Measurements from ENCODE around the gene ZNF302. TPM values are rescaled to one million over a fixed set of nuclear protein-coding genes. Genes with fewer than 3 reads are reported as not detected.
"Not testable (repeated sequence)": the region's sequence is repeated elsewhere in the genome, so short reads cannot be mapped to it uniquely, and the experiment has no call there.

The ZNF302 gene
- total RNA-seq, 4 donors from 2014 or later: 6.0 to 23.5 (median 6.2) TPM

DNA sequence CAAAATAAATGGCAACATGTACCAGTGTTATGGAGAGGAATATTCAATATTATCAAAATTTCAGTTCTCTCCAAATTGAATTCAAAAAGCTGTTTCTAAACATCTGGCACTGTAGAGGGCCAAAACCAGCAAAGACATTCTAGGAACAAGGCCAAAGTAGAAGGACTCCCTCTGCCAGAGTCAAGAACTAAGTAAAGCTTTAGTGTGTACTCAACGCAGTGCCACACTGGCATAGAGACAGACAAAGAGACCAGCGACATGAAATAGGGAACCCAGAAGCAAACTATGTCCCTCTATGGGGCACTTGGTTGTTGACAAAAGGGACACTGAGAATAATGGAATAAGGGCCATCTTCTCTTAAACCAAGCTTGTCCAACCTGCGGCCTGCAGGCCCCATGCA lies 16.1 kb upstream of the ZNF302 start:
- Histone ChIP-seq H3K4me3 (no peak overlapping the region), H3K36me3 (no peaks in the 10 kb centered on the region), H3K27me3 (no peaks in the 10 kb centered on the region), H3K27ac (no peak overlapping the region), H3K4me1 (no peaks in the 10 kb centered on the region), H3K9me3 (no peaks in the 10 kb centered on the region)
- no peak for TF ChIP-seq POLR2A (IDR thresholded peaks at IDR 0.05)
- TF ChIP-seq, protein P1, sequence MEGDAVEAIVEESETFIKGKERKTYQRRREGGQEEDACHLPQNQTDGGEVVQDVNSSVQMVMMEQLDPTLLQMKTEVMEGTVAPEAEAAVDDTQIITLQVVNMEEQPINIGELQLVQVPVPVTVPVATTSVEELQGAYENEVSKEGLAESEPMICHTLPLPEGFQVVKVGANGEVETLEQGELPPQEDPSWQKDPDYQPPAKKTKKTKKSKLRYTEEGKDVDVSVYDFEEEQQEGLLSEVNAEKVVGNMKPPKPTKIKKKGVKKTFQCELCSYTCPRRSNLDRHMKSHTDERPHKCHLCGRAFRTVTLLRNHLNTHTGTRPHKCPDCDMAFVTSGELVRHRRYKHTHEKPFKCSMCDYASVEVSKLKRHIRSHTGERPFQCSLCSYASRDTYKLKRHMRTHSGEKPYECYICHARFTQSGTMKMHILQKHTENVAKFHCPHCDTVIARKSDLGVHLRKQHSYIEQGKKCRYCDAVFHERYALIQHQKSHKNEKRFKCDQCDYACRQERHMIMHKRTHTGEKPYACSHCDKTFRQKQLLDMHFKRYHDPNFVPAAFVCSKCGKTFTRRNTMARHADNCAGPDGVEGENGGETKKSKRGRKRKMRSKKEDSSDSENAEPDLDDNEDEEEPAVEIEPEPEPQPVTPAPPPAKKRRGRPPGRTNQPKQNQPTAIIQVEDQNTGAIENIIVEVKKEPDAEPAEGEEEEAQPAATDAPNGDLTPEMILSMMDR (IDR thresholded peaks at IDR 0.05): no peak
- 71 to 74% methylated on average over 3 of the region's 3 CpGs for WGBS, 2 donors
- intact Hi-C loops (cut with DNase I): no loop called here
- no peak for DNase-seq

- TF ChIP-seq POLR2A (IDR thresholded peaks at IDR 0.05): no peak
- TF ChIP-seq, protein P1 (IDR thresholded peaks at IDR 0.05): peak in 3 of 6 experiments; percentile 10 to 29 (median 24)
- H3K4me1 ChIP-seq: peaks cover 0 to 13% (median 0%) of the 10 kb centered on the region in 3 donors
- no peak overlapping the region for H3K4me3 ChIP-seq
- no peaks in the 10 kb centered on the region for H3K36me3 ChIP-seq
- H3K9me3 ChIP-seq: no peaks in the 10 kb centered on the region
- H3K27me3 ChIP-seq: no peaks in the 10 kb centered on the region
- intact Hi-C loops (cut with DNase I): no loop called here
- H3K27ac ChIP-seq: no peak overlapping the region
- 51 to 56% methylated on average over 5 of the region's 5 CpGs for WGBS, 2 donors
- no peak for DNase-seq
Measured at GRCh38 chr19:34662919-34663318, 14.6 kb upstream of the ZNF302 start.

- Histone ChIP-seq H3K4me1 (peaks cover 0 to 19% (median 0%) of the 10 kb centered on the region in 3 donors), H3K4me3 (no peak overlapping the region), H3K27me3 (no peaks in the 10 kb centered on the region), H3K36me3 (no peaks in the 10 kb centered on the region), H3K27ac (no peak overlapping the region), H3K9me3 (no peaks in the 10 kb centered on the region)
- intact Hi-C loops (cut with DNase I): no loop called here
- 63% methylated on average over 2 of the region's 3 CpGs; no CpG with 5 or more reads in 1 of the 2 donors for WGBS, 2 donors
- TF ChIP-seq, protein P1 (IDR thresholded peaks at IDR 0.05): no peak
- no peak for TF ChIP-seq POLR2A (IDR thresholded peaks at IDR 0.05)
- no peak for DNase-seq
Measured at GRCh38 chr19:34664168-34664567, 13.3 kb upstream of the ZNF302 start.

- TF ChIP-seq, protein P1 (IDR thresholded peaks at IDR 0.05): no peak
- no peak for TF ChIP-seq POLR2A (IDR thresholded peaks at IDR 0.05)
- no peak overlapping the region for H3K4me3 ChIP-seq
- intact Hi-C loops (cut with DNase I): no loop called here
- H3K9me3 ChIP-seq: no peaks in the 10 kb centered on the region
- 80 to 82% methylated on average over 1 to 5 of the region's 6 CpGs for WGBS, 2 donors
- H3K27ac ChIP-seq: no peak overlapping the region
- no peak for DNase-seq
- H3K4me1 ChIP-seq: peaks cover 0 to 21% (median 0%) of the 10 kb centered on the region in 3 donors
- no peaks in the 10 kb centered on the region for H3K27me3 ChIP-seq
- no peaks in the 10 kb centered on the region for H3K36me3 ChIP-seq
Measured at GRCh38 chr19:34664870-34665269, 12.6 kb upstream of the ZNF302 start.

DNA sequence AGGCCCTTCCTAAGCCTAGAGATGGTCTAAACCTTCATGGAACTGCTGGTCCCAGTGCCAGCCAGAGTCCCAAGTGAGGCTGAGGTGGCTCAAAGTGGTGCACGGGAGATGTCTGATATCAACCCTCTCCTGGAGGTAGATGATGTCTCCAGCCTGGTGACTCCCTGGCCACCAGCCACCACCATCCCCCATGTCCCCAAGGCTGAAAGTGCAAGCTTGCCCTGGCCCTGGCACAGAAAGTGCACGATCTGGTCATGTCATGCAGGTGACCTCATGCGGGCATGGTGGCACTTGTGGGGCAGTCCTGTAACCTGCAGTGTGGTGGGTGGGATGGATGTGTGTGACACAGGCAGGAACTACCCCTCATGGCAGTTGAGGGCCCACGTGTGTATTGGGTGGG lies 12.2 kb upstream of the ZNF302 start:
- DNase-seq; intact Hi-C loops (cut with DNase I): not testable (repeated sequence)
- 67% methylated on average over 1 of the region's 4 CpGs; no CpG with 5 or more reads in 1 of the 2 donors for WGBS, 2 donors

More for the DNA sequence above, 12.2 kb upstream of the ZNF302 start:
- not testable (repeated sequence) for H3K4me3 ChIP-seq, H3K27me3 ChIP-seq, H3K9me3 ChIP-seq, H3K27ac ChIP-seq, H3K36me3 ChIP-seq
- peaks cover 0 to 21% (median 0%) of the 10 kb centered on the region in 3 donors for H3K4me1 ChIP-seq
